ENCODE measurements around the gene ZMYM2. TPM values are rescaled to one million over a fixed set of nuclear protein-coding genes. Genes with fewer than 3 reads are reported as not detected.
A peak's percentile ranks its signal among the peaks of the same experiment; 100 is the strongest.

Gene ZMYM2
- total and polyA plus RNA-seq, 2 of the 13 experiments (the other 11 are each of a cell fraction or from before 2014, with no cell fraction given): 22.4 to 40.8 TPM

DNA sequence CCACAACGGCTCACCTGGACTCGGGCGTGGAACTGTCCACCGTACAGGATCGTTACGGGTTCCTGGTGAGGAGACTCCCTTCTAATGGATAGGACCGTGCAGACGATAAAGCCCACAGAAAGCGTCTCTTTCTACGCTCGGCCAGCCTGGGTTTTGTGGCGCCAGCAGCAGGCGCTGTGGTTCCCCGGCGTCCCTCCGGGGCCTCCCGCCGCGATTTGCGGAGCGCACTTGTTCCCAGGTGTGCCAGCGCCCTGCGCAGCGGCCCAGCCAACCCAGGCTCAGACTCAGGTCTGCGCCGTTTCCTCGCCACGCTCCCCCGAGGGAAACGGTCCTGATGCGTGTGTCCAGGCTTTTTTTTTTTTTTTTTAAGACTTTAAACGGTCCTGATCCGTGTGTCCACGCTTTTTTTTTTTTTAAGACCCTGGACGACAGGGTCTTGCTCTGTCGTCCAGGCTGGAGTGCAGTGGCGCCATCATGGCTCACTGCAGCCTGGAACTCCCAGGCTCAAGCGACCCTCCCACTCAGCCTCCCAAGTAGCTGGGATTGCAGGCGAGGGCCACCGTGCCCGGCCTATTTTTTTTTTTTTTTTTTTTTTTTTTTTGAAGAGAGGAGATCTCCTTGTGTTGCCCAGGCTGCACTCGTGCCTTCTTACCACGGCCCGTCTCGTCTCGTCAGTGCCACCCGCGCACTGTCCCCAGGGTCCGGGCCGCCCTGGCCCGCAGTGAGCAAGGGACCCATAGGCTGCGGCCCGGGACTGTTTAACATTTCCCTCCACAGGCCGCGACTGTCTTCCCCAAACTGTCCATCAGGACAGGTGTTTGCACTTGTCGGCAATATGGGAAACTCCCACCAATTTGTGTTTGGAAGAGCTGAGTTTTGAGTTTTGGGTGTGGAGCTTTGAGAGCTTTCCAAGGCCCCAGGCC lies 178.5 kb downstream of the ZMYM2 start (continued):
- TF ChIP-seq SOX6 (IDR thresholded peaks at IDR 0.05) (no peak), SOX6 (CRISPR knock-in tag; IDR thresholded peaks at IDR 0.05) (peak; percentile 25; the same call in 1 of the 2 replicates), RNF2 (conservative IDR thresholded peaks at IDR 0.05; ENCODE audit: low read depth) (0 out of 2 replicates have a peak, but pooled peaks have one; percentile 33), NFKB2 (CRISPR knock-in tag; IDR thresholded peaks at IDR 0.05; ENCODE audit: borderline replicate concordance) (peak; percentile 33; the same call in 1 of the 2 replicates), ZNF883 (CRISPR knock-in tag; IDR thresholded peaks at IDR 0.05; ENCODE audit: not compliant biosample characterization) (peak; percentile 31)
- TF ChIP-seq, protein P1, sequence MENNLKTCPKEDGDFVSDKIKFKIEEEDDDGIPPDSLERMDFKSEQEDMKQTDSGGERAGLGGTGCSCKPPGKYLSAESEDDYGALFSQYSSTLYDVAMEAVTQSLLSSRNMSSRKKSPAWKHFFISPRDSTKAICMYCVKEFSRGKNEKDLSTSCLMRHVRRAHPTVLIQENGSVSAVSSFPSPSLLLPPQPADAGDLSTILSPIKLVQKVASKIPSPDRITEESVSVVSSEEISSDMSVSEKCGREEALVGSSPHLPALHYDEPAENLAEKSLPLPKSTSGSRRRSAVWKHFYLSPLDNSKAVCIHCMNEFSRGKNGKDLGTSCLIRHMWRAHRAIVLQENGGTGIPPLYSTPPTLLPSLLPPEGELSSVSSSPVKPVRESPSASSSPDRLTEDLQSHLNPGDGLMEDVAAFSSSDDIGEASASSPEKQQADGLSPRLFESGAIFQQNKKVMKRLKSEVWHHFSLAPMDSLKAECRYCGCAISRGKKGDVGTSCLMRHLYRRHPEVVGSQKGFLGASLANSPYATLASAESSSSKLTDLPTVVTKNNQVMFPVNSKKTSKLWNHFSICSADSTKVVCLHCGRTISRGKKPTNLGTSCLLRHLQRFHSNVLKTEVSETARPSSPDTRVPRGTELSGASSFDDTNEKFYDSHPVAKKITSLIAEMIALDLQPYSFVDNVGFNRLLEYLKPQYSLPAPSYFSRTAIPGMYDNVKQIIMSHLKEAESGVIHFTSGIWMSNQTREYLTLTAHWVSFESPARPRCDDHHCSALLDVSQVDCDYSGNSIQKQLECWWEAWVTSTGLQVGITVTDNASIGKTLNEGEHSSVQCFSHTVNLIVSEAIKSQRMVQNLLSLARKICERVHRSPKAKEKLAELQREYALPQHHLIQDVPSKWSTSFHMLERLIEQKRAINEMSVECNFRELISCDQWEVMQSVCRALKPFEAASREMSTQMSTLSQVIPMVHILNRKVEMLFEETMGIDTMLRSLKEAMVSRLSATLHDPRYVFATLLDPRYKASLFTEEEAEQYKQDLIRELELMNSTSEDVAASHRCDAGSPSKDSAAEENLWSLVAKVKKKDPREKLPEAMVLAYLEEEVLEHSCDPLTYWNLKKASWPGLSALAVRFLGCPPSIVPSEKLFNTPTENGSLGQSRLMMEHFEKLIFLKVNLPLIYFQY (CRISPR knock-in tag; IDR thresholded peaks at IDR 0.05; ENCODE audit: borderline replicate concordance): no peak
- TF ChIP-seq, protein P2, sequence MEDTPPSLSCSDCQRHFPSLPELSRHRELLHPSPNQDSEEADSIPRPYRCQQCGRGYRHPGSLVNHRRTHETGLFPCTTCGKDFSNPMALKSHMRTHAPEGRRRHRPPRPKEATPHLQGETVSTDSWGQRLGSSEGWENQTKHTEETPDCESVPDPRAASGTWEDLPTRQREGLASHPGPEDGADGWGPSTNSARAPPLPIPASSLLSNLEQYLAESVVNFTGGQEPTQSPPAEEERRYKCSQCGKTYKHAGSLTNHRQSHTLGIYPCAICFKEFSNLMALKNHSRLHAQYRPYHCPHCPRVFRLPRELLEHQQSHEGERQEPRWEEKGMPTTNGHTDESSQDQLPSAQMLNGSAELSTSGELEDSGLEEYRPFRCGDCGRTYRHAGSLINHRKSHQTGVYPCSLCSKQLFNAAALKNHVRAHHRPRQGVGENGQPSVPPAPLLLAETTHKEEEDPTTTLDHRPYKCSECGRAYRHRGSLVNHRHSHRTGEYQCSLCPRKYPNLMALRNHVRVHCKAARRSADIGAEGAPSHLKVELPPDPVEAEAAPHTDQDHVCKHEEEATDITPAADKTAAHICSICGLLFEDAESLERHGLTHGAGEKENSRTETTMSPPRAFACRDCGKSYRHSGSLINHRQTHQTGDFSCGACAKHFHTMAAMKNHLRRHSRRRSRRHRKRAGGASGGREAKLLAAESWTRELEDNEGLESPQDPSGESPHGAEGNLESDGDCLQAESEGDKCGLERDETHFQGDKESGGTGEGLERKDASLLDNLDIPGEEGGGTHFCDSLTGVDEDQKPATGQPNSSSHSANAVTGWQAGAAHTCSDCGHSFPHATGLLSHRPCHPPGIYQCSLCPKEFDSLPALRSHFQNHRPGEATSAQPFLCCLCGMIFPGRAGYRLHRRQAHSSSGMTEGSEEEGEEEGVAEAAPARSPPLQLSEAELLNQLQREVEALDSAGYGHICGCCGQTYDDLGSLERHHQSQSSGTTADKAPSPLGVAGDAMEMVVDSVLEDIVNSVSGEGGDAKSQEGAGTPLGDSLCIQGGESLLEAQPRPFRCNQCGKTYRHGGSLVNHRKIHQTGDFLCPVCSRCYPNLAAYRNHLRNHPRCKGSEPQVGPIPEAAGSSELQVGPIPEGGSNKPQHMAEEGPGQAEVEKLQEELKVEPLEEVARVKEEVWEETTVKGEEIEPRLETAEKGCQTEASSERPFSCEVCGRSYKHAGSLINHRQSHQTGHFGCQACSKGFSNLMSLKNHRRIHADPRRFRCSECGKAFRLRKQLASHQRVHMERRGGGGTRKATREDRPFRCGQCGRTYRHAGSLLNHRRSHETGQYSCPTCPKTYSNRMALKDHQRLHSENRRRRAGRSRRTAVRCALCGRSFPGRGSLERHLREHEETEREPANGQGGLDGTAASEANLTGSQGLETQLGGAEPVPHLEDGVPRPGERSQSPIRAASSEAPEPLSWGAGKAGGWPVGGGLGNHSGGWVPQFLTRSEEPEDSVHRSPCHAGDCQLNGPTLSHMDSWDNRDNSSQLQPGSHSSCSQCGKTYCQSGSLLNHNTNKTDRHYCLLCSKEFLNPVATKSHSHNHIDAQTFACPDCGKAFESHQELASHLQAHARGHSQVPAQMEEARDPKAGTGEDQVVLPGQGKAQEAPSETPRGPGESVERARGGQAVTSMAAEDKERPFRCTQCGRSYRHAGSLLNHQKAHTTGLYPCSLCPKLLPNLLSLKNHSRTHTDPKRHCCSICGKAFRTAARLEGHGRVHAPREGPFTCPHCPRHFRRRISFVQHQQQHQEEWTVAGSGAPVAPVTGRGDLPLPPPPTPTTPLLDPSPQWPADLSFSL (CRISPR knock-in tag; IDR thresholded peaks at IDR 0.05): 0 out of 2 replicates have a peak, but pooled peaks have one; percentile 26
- TF ChIP-seq, protein P3, sequence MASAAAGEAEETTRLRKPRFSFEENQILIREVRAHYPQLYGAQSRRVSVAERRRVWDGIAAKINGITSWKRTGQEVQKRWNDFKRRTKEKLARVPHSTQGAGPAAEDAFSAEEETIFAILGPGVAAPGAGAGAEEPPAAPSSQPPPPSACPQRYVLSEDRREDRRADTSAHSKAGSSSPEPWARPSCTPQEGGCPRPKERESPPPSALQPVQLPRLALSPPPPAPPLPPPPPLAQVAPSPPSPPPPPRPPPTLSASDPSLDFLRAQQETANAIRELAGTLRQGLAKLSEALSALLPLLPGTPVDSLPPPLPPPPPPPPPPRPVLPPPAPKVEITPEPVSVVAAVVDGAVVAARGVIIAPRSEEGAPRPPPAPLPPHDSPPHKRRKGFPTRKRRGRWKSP (CRISPR knock-in tag; IDR thresholded peaks at IDR 0.05): peak; percentile 97
- TF ChIP-seq, protein P4, sequence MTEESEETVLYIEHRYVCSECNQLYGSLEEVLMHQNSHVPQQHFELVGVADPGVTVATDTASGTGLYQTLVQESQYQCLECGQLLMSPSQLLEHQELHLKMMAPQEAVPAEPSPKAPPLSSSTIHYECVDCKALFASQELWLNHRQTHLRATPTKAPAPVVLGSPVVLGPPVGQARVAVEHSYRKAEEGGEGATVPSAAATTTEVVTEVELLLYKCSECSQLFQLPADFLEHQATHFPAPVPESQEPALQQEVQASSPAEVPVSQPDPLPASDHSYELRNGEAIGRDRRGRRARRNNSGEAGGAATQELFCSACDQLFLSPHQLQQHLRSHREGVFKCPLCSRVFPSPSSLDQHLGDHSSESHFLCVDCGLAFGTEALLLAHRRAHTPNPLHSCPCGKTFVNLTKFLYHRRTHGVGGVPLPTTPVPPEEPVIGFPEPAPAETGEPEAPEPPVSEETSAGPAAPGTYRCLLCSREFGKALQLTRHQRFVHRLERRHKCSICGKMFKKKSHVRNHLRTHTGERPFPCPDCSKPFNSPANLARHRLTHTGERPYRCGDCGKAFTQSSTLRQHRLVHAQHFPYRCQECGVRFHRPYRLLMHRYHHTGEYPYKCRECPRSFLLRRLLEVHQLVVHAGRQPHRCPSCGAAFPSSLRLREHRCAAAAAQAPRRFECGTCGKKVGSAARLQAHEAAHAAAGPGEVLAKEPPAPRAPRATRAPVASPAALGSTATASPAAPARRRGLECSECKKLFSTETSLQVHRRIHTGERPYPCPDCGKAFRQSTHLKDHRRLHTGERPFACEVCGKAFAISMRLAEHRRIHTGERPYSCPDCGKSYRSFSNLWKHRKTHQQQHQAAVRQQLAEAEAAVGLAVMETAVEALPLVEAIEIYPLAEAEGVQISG (CRISPR knock-in tag; IDR thresholded peaks at IDR 0.05): peak; percentile 86
